DND-41 (cell line): ENCODE results near the gene TBC1D14.

ENCODE experiments used
- EZH2 ChIP-seq: IDR thresholded peaks from 3 replicates; pipeline ENCODE4 v1.6.1; 2012; ENCODE audit warnings: borderline replicate concordance, low read depth, mild to moderate bottlenecking, moderate library complexity, low read length, inconsistent platforms; ENCODE audit not compliant: severe bottlenecking
- TF ChIP-seq, protein P1 (sequence below): IDR thresholded peaks from 2 replicates; pipeline ENCODE4 v1.5.1; 2012; ENCODE audit warnings: borderline replicate concordance, low read length, moderate library complexity, mild to moderate bottlenecking; ENCODE audit not compliant: poor library complexity, severe bottlenecking; ENCODE audit errors: extremely low read depth

DNA sequence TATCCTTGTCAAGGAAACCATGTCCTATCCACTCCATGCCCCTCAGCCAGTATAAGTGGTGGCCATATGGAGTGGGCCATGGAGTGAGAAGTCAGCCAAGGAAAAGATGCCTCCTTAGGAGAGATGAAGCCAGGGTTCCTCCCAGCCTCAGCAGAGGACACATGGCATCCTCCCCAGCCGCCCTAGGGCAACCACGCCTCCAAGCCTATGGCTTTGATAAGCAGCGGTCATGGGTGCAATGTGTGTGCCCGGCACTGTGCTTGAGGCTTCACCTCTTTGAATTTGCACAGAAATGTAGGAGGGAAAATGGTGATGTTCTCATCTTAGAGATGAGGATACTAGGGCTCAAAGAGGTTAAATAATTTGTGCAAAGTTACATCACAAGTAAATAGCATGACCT, 34.6 kb upstream of the TBC1D14 start:
- TF ChIP-seq, protein P1, sequence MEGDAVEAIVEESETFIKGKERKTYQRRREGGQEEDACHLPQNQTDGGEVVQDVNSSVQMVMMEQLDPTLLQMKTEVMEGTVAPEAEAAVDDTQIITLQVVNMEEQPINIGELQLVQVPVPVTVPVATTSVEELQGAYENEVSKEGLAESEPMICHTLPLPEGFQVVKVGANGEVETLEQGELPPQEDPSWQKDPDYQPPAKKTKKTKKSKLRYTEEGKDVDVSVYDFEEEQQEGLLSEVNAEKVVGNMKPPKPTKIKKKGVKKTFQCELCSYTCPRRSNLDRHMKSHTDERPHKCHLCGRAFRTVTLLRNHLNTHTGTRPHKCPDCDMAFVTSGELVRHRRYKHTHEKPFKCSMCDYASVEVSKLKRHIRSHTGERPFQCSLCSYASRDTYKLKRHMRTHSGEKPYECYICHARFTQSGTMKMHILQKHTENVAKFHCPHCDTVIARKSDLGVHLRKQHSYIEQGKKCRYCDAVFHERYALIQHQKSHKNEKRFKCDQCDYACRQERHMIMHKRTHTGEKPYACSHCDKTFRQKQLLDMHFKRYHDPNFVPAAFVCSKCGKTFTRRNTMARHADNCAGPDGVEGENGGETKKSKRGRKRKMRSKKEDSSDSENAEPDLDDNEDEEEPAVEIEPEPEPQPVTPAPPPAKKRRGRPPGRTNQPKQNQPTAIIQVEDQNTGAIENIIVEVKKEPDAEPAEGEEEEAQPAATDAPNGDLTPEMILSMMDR: no peak
- TF ChIP-seq EZH2: no peak
